Measurements from ENCODE around the gene KRTAP23-1.

The KRTAP23-1 gene

GRCh38 chr21:30333736-30334135 lies 14.7 kb downstream of the KRTAP23-1 start:
- Mint-ChIP-seq H3K27ac (no peak overlapping the region), H3K4me1 (no peaks in the 10 kb centered on the region), H3K4me3 (no peak overlapping the region), H3K36me3 (no peaks in the 10 kb centered on the region), H3K9me3 (no peaks in the 10 kb centered on the region)
- ATAC-seq, result no peak
- no peak for DNase-seq (ENCODE audit: low spot score in 2 of 2)

DNA sequence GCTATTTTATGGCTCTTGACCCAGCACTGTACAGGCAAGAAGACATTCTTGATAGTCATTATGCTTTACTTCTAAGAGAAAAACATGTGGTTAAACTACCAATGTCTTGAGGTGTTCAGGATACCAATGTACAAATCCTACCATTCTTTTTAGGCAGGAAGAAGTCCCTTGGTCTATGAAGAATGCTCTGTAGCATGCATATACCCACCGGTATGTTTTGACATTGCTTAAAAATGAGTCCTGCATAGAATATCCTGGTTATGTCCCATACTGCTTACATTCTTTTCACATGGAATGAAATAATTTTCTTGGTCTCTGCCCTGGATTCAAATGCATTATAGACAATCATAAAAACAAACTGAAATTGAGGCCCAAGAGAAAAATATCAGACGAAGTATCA lies 15.7 kb downstream of the KRTAP23-1 start:
- Mint-ChIP-seq H3K36me3 (no peaks in the 10 kb centered on the region), H3K4me3 (no peak overlapping the region), H3K9me3 (no peaks in the 10 kb centered on the region), H3K4me1 (no peaks in the 10 kb centered on the region), H3K27ac (no peak overlapping the region)
- no peak for ATAC-seq
- no peak for DNase-seq (ENCODE audit: low spot score in 2 of 2)

DNA sequence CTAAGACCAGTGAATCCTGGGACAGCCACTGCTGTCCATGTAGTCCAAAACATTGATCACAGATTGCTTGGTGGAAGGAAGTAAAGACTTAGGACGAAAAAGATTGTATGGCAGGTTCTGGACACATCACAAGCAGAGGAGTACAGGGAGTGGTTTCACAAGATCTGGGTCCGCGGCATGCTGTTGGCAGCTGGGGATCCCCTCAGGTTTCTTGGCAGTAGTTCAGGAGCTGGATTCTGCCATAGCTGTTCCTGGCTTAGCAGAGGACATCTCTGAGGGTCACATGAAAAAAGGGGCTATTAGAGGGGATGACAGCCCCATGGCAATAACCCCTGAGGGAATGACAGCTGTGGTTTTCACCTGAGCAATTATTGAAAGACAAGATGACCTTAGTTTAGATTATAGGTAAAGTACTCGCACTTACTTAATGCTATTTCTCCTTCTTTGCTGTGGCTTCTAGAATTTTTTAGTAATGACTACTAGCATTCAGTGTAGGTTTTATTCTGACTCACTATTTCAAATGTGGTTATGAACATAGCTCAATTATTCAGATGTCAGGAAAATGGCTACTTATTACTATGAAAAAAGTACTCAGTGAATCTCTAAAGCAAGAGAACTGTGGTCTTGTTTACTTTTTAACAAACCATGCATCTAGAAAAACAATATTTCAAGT lies 19.1 kb downstream of the KRTAP23-1 start:
- H3K4me1 Mint-ChIP-seq, result no peaks in the 10 kb centered on the region
- ATAC-seq (no peak), DNase-seq (ENCODE audit: low spot score in 2 of 2) (no peak)
- peaks cover 5% of the 10 kb centered on the region for H3K9me3 Mint-ChIP-seq
- H3K36me3 Mint-ChIP-seq, result no peaks in the 10 kb centered on the region
- H3K27ac Mint-ChIP-seq, result no peak overlapping the region
- H3K4me3 Mint-ChIP-seq, result no peak overlapping the region

DNA sequence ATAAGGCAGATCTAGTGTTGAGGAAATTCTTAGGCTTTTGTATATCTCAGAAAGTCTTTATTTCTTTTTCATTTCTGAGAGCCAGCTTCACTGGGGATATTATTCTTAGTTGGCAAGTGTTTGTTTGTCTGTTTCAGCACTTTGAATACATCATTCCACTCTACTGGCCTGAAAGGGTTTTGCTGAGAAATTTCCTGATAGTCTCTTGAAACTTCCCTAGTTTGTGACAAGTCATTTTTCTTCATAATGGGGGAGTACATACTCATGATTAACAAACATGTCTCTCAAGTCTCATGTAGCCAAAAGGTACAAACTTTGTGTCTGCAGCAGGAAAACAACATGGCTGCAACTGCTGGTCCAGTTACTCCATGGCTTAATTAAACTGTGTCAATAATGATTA lies 22.0 kb downstream of the KRTAP23-1 start:
- DNase-seq (ENCODE audit: low spot score in 2 of 2) (no peak), ATAC-seq (no peak)
- no peaks in the 10 kb centered on the region for H3K4me1 Mint-ChIP-seq
- no peak overlapping the region for H3K4me3 Mint-ChIP-seq
- peaks cover 6% of the 10 kb centered on the region for H3K9me3 Mint-ChIP-seq
- no peaks in the 10 kb centered on the region for H3K36me3 Mint-ChIP-seq
- H3K27ac Mint-ChIP-seq, result no peak overlapping the region

DNA sequence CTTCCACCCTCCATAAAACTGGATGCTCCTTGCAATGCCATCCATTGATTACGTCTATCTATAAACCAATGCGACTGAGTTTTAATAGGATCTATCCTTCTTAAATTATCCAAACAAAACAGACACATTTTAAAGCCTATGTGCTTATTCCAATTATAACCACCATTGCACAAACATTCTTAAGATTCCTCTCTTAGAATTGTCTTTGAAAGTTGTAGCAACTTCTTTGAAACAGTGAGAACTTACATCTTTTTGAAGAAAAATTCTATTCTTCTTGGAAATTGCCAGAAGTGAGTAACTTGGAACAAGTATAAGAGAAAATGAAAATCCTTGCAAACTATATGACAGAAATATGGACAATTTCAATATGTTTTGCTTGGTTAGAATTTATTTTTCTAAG lies 28.2 kb downstream of the KRTAP23-1 start, which contains the start of gene KRTAP26-1:
Gene KRTAP26-1, minus strand, starts transcription at position 101 of the 400 bp plus-strand sequence. CDS start 280 bp downstream, outside the sequence.
- Mint-ChIP-seq H3K4me3 (no peak within 1 kb of the TSS), H3K9me3 (peaks cover 17% of the 10 kb centered on the region)
- no peak for ATAC-seq

DNA sequence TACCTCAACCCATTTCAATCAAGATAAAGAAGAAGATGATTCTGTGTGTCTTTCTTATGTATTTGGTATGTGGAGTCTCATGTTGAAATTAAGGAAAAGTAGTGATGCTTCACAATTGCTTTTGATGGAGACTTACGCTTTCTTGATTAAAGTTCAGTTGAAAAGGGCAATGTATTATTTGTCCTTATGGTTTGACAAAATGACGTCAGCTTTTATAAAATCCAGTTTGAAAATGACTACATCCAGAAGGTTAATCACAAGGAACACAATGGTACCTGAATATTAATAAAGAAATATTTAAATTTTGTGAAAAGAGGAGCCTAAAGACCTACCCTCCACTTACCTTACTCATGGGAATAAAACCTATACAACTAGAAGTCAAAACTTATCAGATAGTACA lies 32.7 kb downstream of the KRTAP23-1 start:
- Mint-ChIP-seq H3K9me3 (peaks cover 17% of the 10 kb centered on the region), H3K4me1 (no peaks in the 10 kb centered on the region), H3K4me3 (no peak overlapping the region), H3K36me3 (no peaks in the 10 kb centered on the region), H3K27ac (no peak overlapping the region)
- DNase-seq (ENCODE audit: low spot score in 2 of 2) (no peak), ATAC-seq (no peak)

More for the DNA sequence above, 28.2 kb downstream of the KRTAP23-1 start, which contains the start of gene KRTAP26-1:
- Mint-ChIP-seq H3K27ac (no peak within 1 kb of the TSS), H3K36me3 (no peaks in the 10 kb centered on the region), H3K4me1 (no peaks in the 10 kb centered on the region)
- no peak for DNase-seq (ENCODE audit: low spot score in 2 of 2)

- Mint-ChIP-seq H3K4me3 (no peak overlapping the region), H3K36me3 (no peaks in the 10 kb centered on the region), H3K27ac (no peak overlapping the region), H3K4me1 (no peaks in the 10 kb centered on the region), H3K9me3 (no peaks in the 10 kb centered on the region)
- DNase-seq (ENCODE audit: low spot score in 2 of 2) (no peak), ATAC-seq (no peak)
Observed at GRCh38 chr21:30306884-30307283, 41.5 kb downstream of the KRTAP23-1 start.

DNA sequence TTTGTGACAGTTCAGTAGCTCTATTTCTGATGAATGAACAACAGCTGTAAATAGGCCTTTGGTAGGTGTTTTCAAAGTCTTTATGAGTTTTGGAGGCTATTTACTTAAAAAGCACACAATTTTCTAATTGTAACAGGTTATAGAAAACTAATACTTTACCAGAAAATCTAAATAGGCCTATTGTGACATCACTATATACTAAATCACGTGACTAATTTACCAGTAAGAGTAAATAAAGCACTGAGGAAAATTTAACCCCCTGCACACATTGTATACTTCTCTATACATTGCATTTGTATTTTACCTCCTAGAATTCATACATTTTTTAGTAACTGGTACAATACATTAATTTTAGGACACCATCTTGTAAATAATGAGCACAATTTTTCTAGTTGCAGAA lies 43.3 kb downstream of the KRTAP23-1 start:
- no peaks in the 10 kb centered on the region for H3K4me1 Mint-ChIP-seq
- no peak overlapping the region for H3K4me3 Mint-ChIP-seq
- ATAC-seq (no peak), DNase-seq (ENCODE audit: low spot score in 2 of 2) (no peak)
- no peaks in the 10 kb centered on the region for H3K36me3 Mint-ChIP-seq
- H3K9me3 Mint-ChIP-seq, result peaks cover 11% of the 10 kb centered on the region
- no peak overlapping the region for H3K27ac Mint-ChIP-seq
